Measurements from ENCODE around the gene ID3. TPM values are rescaled to one million over a fixed set of nuclear protein-coding genes. Genes with fewer than 3 reads are reported as not detected.

Gene ID3
- total and polyA plus RNA-seq, 2 of the 8 experiments (the other 6 are each of a cell fraction or from before 2014, with no cell fraction given): 240 to 304 TPM

DNA sequence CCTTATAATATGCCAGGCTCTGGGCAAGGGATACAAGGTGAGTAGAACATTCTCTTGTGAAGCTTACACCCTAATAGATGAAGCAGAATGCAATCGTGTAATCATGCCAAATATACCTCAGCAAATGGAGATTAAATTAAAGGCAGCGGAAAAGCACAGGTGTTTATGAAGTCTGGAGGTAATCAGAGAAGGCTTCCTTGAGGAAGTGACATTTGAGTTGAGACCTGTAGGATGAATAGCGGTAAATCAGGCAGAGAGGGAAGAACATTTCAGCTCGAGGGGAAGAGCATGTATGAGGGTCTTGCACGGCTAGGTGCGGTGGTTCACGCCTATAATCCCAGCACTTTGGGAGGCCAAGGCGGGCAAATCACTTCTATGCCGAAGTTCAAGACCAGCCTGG lies 41.7 kb downstream of the ID3 start (continued):
- TF ChIP-seq, protein P1, sequence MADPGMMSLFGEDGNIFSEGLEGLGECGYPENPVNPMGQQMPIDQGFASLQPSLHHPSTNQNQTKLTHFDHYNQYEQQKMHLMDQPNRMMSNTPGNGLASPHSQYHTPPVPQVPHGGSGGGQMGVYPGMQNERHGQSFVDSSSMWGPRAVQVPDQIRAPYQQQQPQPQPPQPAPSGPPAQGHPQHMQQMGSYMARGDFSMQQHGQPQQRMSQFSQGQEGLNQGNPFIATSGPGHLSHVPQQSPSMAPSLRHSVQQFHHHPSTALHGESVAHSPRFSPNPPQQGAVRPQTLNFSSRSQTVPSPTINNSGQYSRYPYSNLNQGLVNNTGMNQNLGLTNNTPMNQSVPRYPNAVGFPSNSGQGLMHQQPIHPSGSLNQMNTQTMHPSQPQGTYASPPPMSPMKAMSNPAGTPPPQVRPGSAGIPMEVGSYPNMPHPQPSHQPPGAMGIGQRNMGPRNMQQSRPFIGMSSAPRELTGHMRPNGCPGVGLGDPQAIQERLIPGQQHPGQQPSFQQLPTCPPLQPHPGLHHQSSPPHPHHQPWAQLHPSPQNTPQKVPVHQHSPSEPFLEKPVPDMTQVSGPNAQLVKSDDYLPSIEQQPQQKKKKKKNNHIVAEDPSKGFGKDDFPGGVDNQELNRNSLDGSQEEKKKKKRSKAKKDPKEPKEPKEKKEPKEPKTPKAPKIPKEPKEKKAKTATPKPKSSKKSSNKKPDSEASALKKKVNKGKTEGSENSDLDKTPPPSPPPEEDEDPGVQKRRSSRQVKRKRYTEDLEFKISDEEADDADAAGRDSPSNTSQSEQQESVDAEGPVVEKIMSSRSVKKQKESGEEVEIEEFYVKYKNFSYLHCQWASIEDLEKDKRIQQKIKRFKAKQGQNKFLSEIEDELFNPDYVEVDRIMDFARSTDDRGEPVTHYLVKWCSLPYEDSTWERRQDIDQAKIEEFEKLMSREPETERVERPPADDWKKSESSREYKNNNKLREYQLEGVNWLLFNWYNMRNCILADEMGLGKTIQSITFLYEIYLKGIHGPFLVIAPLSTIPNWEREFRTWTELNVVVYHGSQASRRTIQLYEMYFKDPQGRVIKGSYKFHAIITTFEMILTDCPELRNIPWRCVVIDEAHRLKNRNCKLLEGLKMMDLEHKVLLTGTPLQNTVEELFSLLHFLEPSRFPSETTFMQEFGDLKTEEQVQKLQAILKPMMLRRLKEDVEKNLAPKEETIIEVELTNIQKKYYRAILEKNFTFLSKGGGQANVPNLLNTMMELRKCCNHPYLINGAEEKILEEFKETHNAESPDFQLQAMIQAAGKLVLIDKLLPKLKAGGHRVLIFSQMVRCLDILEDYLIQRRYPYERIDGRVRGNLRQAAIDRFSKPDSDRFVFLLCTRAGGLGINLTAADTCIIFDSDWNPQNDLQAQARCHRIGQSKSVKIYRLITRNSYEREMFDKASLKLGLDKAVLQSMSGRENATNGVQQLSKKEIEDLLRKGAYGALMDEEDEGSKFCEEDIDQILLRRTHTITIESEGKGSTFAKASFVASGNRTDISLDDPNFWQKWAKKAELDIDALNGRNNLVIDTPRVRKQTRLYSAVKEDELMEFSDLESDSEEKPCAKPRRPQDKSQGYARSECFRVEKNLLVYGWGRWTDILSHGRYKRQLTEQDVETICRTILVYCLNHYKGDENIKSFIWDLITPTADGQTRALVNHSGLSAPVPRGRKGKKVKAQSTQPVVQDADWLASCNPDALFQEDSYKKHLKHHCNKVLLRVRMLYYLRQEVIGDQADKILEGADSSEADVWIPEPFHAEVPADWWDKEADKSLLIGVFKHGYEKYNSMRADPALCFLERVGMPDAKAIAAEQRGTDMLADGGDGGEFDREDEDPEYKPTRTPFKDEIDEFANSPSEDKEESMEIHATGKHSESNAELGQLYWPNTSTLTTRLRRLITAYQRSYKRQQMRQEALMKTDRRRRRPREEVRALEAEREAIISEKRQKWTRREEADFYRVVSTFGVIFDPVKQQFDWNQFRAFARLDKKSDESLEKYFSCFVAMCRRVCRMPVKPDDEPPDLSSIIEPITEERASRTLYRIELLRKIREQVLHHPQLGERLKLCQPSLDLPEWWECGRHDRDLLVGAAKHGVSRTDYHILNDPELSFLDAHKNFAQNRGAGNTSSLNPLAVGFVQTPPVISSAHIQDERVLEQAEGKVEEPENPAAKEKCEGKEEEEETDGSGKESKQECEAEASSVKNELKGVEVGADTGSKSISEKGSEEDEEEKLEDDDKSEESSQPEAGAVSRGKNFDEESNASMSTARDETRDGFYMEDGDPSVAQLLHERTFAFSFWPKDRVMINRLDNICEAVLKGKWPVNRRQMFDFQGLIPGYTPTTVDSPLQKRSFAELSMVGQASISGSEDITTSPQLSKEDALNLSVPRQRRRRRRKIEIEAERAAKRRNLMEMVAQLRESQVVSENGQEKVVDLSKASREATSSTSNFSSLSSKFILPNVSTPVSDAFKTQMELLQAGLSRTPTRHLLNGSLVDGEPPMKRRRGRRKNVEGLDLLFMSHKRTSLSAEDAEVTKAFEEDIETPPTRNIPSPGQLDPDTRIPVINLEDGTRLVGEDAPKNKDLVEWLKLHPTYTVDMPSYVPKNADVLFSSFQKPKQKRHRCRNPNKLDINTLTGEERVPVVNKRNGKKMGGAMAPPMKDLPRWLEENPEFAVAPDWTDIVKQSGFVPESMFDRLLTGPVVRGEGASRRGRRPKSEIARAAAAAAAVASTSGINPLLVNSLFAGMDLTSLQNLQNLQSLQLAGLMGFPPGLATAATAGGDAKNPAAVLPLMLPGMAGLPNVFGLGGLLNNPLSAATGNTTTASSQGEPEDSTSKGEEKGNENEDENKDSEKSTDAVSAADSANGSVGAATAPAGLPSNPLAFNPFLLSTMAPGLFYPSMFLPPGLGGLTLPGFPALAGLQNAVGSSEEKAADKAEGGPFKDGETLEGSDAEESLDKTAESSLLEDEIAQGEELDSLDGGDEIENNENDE (IDR thresholded peaks at IDR 0.05; ENCODE audit: insufficient replicate concordance, low read length): no peak
- TF ChIP-seq CBX8 (IDR thresholded peaks at IDR 0.05; ENCODE audit: borderline replicate concordance, low read depth, low read length) (no peak), KDM1A (IDR thresholded peaks at IDR 0.05; ENCODE audit: borderline replicate concordance, low read length) (no peak), SIX5 (IDR thresholded peaks at IDR 0.05; ENCODE audit: low read depth, low read length) (no peak), PHF8 (conservative IDR thresholded peaks at IDR 0.05; ENCODE audit: low read depth, low read length) (no peak), EGR1 (IDR thresholded peaks at IDR 0.05; ENCODE audit: borderline replicate concordance, low read depth, low read length) (no peak), CTBP2 (IDR thresholded peaks at IDR 0.05; ENCODE audit: borderline replicate concordance, insufficient read depth, insufficient read length, low read length) (no peak), RBBP5 (IDR thresholded peaks at IDR 0.05; ENCODE audit: borderline replicate concordance, low read depth, low read length) (no peak), CEBPB (IDR thresholded peaks at IDR 0.05; ENCODE audit: low read depth, low read length) (no peak), POLR2A (IDR thresholded peaks at IDR 0.05; ENCODE audit: control extremely low read depth in 1 of 2, low read depth in 2 of 2, low read length in 2 of 2) (no peak), CREB1 (IDR thresholded peaks at IDR 0.05) (no peak), RXRA (IDR thresholded peaks at IDR 0.05; ENCODE audit: insufficient read depth, low read depth, low read length) (no peak), KDM4A (IDR thresholded peaks at IDR 0.05; ENCODE audit: low read depth, low read length, severe bottlenecking) (no peak)

Measured in H1 (cell line).